Measurements from ENCODE around the gene SRGAP1. TPM values are rescaled to one million over a fixed set of nuclear protein-coding genes. Genes with fewer than 3 reads are reported as not detected.
"Not testable (repeated sequence)": the region's sequence is repeated elsewhere in the genome, so short reads cannot be mapped to it uniquely, and the experiment has no call there.

The SRGAP1 gene
- total and polyA plus RNA-seq, 2 of the 8 experiments (the other 6 are each of a cell fraction or from before 2014, with no cell fraction given): 3.2 to 7.3 TPM

DNA sequence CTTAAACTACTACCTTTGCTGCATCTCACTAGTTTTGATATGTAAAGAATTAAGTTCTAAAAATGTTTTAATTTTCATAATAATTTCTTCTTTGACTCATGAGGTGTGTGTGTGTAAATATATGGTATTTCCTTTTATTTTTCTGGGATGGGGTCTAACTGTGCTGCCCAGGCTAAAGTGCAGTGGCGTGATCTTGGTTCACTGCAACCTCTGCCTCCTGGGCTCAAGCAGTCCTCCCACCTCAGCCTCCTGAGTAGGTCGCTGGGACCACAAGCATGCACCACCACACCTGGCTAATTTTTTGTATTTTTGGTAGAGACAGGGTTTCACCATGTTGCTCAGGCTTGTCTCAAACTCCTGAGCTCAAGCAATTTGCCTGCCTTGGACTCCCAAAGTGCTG lies 15.4 kb downstream of the SRGAP1 start:
- H4K91ac ChIP-seq (replicated peaks; ENCODE audit: insufficient read length, low read length); H3K79me1 ChIP-seq (ENCODE audit: low read depth, low read length); H2BK20ac ChIP-seq (ENCODE audit: low read length); H3K9me3 ChIP-seq (ENCODE audit: insufficient read depth in 2 of 2, low read depth in 1 of 2, low read length in 1 of 2); H3K23ac ChIP-seq (ENCODE audit: insufficient read length); H3K4me3 ChIP-seq (ENCODE audit: extremely low read depth in 1 of 4, insufficient read depth in 2 of 4, low read depth in 3 of 4, low read length in 4 of 4); H2BK120ac ChIP-seq (replicated peaks; ENCODE audit: low read depth, low read length); H3K23me2 ChIP-seq (ENCODE audit: low read depth, low read length); H3K27ac ChIP-seq (ENCODE audit: low read depth, low read length); H3K4me1 ChIP-seq (replicated peaks in 1 of 4; ENCODE audit: control insufficient read depth in 3 of 4, insufficient read depth in 4 of 4, low read length in 3 of 4); DNase-seq (ENCODE audit: low read depth in 1 of 2, low spot score in 2 of 2); H3K14ac ChIP-seq (ENCODE audit: insufficient read length); H3K79me2 ChIP-seq (ENCODE audit: control insufficient read depth in 1 of 2, insufficient read depth in 2 of 2, low read length in 2 of 2); H3K56ac ChIP-seq (replicated peaks; ENCODE audit: insufficient read length, low read depth, low read length); H3K4me2 ChIP-seq (ENCODE audit: insufficient read depth in 1 of 2, low read depth in 2 of 2, low read length in 2 of 2); H3K4ac ChIP-seq (replicated peaks; ENCODE audit: insufficient read length, low read depth, low read length); H3K36me3 ChIP-seq (ENCODE audit: control insufficient read depth in 2 of 4, insufficient read depth in 4 of 4, low read length in 3 of 4); H2BK5ac ChIP-seq (ENCODE audit: low read depth, low read length); H3K9ac ChIP-seq (replicated peaks in 1 of 4; ENCODE audit: extremely low read depth in 1 of 4, low read depth in 3 of 4, low read length in 3 of 4); H3K18ac ChIP-seq (ENCODE audit: extremely low read depth, low read length); H2BK15ac ChIP-seq (ENCODE audit: low read length); H4K5ac ChIP-seq (ENCODE audit: insufficient read length, low read depth, low read length); POLR2A ChIA-PET (ENCODE audit: partially characterized antibody); H2AFZ ChIP-seq (ENCODE audit: low read length); H2BK12ac ChIP-seq (ENCODE audit: low read depth, low read length); H4K20me1 ChIP-seq (replicated peaks in 1 of 2; ENCODE audit: control insufficient read depth in 1 of 2, insufficient read depth in 2 of 2, low read length in 2 of 2); FAIRE-seq; H4K8ac ChIP-seq (ENCODE audit: extremely low read depth, insufficient read depth, low read length); H2AK5ac ChIP-seq (ENCODE audit: low read depth, low read length); H3K27me3 ChIP-seq (replicated peaks in 1 of 4; ENCODE audit: control insufficient read depth in 3 of 4, extremely low read depth in 1 of 4, insufficient read depth in 3 of 4, low read length in 3 of 4): not testable (repeated sequence)
- CTCF ChIA-PET (ENCODE audit: partially characterized antibody): interaction anchor here (0.9 kb wide), 1 partner anchor 84 kb away, joined by 3 read pairs; no protein-coding TSS in a partner anchor
- 93% methylated on average over 2 of the region's 2 CpGs; no CpG with 5 or more reads in 1 of the 2 experiments for WGBS, 2 experiments (ENCODE audit: extremely low coverage in 1 of 2, insufficient coverage in 1 of 2, insufficient read length in 1 of 2, insufficient replicate concordance in 2 of 2, low coverage in 1 of 2, low lambda C conversion rate in 2 of 2, missing lambda C conversion rate in 1 of 2)
